IPS-18a (cell line): ENCODE results near the gene LIG1.

Source experiments
- H3K27ac ChIP-seq: one replicate; pipeline ENCODE4 v1.5.1; 2013; ENCODE audit warnings: low read length
- H3K27me3 ChIP-seq: one replicate; pipeline ENCODE4 v1.6.1; 2013; ENCODE audit warnings: mild to moderate bottlenecking, low read length; ENCODE audit not compliant: control insufficient read depth, insufficient read depth
- H3K36me3 ChIP-seq: one replicate; pipeline ENCODE4 v1.6.1; 2013; ENCODE audit warnings: low read depth, low read length; ENCODE audit not compliant: control insufficient read depth
- H3K4me1 ChIP-seq: one replicate; pipeline ENCODE4 v1.6.1; 2013; ENCODE audit warnings: low read depth, low read length; ENCODE audit not compliant: control insufficient read depth
- H3K4me3 ChIP-seq: one replicate; pipeline ENCODE4 v1.5.1; 2013; ENCODE audit warnings: low read length
- H3K9ac ChIP-seq: one replicate; pipeline ENCODE4 v1.6.1; 2013; ENCODE audit warnings: mild to moderate bottlenecking, low read length, moderate library complexity
- H3K9me3 ChIP-seq: one replicate; pipeline ENCODE4 v1.6.1; 2013; ENCODE audit warnings: low read depth, low read length; ENCODE audit not compliant: control insufficient read depth

The LIG1 gene

GRCh38 chr19:48117515-48118130, 52.5 kb downstream of the LIG1 start:
- H3K4me3 ChIP-seq, result no peak overlapping the region
- no peak overlapping the region for H3K27ac ChIP-seq
- H3K9ac ChIP-seq, result no peak overlapping the region
- no peaks in the 10 kb centered on the region for H3K4me1 ChIP-seq
- peaks cover 40% of the 10 kb centered on the region for H3K36me3 ChIP-seq
- no peaks in the 10 kb centered on the region for H3K27me3 ChIP-seq
- no peaks in the 10 kb centered on the region for H3K9me3 ChIP-seq

DNA sequence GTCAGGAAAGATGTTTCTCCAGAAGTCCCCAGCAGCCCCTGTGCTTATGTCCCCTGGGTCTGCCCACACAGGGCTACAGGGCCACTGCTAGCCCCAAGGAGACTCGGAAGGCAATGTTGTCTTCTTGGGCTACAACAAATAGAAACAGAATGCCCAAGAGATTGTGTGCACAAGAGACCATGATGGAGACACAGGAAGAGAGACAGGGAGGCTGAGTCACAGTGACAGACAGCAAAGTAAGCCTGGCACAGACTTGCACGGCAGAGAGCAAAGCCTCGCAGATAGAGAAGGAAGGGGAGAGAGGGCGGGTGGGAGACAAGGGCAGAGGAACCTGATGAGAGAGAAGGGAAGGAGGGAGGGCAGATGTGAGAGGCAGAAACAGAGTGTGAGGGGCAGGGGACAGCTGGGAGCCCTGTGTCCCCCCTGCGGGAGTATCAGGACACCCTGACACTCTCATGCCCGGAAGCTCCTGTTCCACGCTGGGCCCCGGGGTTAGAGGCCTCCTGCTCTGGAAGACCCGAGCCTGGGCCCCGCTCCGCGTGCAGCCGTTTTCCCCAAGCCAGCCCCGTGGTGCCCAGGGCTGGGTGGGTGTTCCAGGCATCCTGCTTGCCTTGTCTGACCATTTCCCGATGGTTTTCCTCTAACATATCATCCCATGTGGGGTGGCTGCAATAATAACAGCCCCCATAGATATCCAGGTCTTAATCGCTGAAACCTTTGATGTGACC, 56.8 kb downstream of the LIG1 start:
- Histone ChIP-seq H3K9me3 (no peaks in the 10 kb centered on the region), H3K4me3 (no peak overlapping the region), H3K9ac (no peak overlapping the region), H3K4me1 (peaks cover 7% of the 10 kb centered on the region), H3K36me3 (peaks cover 12% of the 10 kb centered on the region), H3K27ac (no peak overlapping the region), H3K27me3 (no peaks in the 10 kb centered on the region)

DNA sequence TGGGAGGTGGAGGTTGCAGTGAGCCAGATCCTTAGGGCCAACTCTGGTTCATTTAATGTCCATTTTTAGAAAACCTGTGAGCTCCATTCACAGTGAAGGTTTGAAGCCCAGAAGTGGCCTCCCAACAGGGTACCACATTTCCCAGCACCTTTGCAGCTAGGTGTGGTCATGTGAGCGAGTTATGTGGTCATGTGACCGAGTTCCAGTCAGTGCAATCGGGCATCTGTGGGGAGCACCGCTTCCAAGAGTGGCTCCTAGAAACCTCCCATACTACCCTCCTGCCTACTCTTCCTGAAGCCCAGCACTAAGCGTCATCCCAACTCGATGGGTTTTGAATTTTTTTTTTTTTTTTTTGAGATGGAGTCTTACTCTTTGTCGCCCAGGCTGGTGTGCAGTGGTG, 58.9 kb downstream of the LIG1 start:
- H3K27ac ChIP-seq, result no peak overlapping the region
- no peaks in the 10 kb centered on the region for H3K27me3 ChIP-seq
- H3K9me3 ChIP-seq, result no peaks in the 10 kb centered on the region
- H3K36me3 ChIP-seq, result peaks cover 12% of the 10 kb centered on the region
- peak overlapping the region; percentile 65 for H3K4me3 ChIP-seq
- peaks cover 7% of the 10 kb centered on the region for H3K4me1 ChIP-seq
- H3K9ac ChIP-seq, result no peak overlapping the region

- Histone ChIP-seq H3K9me3 (no peaks in the 10 kb centered on the region), H3K9ac (peak within 1 kb of the TSS; percentile 56), H3K4me3 (peak within 1 kb of the TSS; percentile 65), H3K27me3 (no peaks in the 10 kb centered on the region), H3K27ac (no peak within 1 kb of the TSS), H3K36me3 (peaks cover 8% of the 10 kb centered on the region), H3K4me1 (peaks cover 7% of the 10 kb centered on the region)
Observed at GRCh38 chr19:48110350-48110966, 59.7 kb downstream of the LIG1 start, which contains the start of gene PLA2G4C. PLA2G4C (minus strand) TSS chr19:48110817; CDS start chr19:48106529, 4,288 bp downstream.

DNA sequence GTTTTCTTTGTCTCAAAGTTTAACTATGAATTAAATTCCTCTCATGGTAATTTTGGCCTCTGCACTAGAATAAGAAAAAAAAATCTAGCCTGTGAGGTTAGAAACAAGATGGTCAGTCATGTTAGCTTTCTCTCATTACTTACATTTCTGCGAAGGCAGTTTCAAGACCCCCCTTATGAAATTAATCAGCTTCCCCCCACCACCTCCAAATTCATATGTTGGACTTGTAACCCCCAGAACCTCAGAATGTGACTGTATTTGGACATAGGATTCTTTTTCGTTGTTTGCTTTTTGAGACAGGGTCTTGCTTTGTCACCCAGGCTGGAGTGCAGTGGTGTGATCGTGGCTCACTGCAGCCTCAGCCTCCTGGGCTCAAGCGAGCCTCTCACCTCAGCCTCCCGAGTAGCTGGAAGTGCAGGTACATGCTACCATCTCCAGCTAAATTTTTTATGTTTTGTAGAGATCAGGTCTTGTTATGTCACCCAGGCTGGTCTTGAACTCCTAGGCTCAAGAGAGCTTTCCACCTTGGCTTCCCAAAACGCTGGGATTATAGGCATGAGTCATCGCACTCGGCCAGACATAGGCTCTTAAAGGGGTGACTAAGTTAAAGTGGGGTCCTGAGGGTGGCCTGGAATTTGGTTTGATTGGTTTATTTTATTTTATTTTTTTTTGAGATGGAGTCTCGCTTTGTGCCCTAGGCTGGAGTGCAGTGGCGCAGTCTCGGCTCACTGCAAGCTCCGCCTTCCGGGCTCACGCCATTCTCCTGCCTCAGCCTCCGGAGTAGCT, 61.0 kb downstream of the LIG1 start:
- Histone ChIP-seq H3K36me3 (peaks cover under 1% of the 10 kb centered on the region), H3K9me3 (no peaks in the 10 kb centered on the region), H3K4me3 (no peak overlapping the region), H3K9ac (no peak overlapping the region), H3K27me3 (no peaks in the 10 kb centered on the region), H3K27ac (no peak overlapping the region), H3K4me1 (peaks cover 7% of the 10 kb centered on the region)

DNA sequence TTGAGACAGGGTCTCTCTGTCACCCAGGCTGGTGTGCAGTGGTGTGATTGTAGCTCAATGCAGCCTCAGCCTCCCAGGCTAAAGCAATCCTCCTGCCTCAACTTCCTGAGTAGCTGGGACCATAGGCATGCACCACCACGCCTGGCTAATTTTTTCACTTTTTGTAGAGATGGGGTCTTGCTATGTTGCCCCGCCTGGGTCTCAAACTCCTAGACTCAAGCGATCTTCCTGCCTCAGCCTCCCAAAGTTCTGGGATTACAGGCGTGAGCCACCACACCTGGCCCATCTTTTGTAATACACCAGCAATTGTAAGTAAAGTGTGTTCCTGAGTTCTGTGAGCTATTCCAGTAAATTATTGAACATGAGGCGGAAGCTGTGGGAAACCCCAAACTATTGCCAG, 66.2 kb downstream of the LIG1 start:
- H3K9me3 ChIP-seq, result no peaks in the 10 kb centered on the region

DNA sequence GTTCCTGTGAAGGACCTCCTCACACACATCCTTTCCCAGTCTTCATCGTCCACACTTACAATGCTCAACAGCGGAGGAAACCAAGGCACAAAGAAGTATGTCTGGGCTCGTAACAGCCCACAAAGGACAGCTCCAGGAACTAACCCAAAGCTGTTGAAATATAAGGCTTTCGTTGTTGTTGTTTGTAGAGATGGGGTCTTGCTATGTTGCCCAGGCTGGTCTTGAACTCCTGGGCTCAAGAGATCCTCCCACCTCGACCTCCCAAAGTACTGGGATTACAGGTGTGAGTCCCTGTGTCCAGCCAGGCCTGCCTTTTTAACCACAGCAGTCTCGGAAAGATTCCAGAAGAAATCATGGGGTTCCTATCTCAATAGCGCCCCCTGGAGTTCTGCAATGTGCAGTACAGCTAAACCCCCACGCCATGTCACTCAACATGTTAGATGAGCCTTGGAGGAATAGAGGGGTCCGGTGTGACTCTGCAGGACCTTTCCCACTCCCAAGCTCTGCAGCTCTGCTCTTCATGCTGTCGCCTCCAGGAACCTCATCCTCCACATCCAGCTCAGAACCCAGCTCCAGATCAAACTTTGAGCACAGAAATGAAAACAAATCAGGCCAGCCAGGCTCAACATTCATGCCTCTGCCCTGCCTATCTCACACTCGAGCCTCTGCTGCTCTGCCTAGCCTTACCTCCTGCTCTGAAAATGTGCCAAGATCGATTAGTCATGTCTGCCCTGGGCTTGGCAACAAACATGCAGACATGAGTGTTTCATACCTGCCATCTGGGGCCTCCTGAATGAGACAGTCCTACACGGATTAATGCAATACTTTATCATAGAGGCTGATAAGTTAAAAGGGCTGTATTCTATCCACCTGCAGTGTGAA, 67.0 kb downstream of the LIG1 start:
- Histone ChIP-seq H3K27me3 (no peaks in the 10 kb centered on the region), H3K9ac (no peak overlapping the region), H3K36me3 (no peaks in the 10 kb centered on the region), H3K9me3 (no peaks in the 10 kb centered on the region), H3K4me1 (no peaks in the 10 kb centered on the region), H3K27ac (no peak overlapping the region), H3K4me3 (peak overlapping the region; percentile 34)

More for the DNA sequence above, 66.2 kb downstream of the LIG1 start:
- no peaks in the 10 kb centered on the region for H3K36me3 ChIP-seq
- no peaks in the 10 kb centered on the region for H3K4me1 ChIP-seq
- H3K4me3 ChIP-seq, result no peak overlapping the region
- H3K9ac ChIP-seq, result no peak overlapping the region
- no peaks in the 10 kb centered on the region for H3K27me3 ChIP-seq
- no peak overlapping the region for H3K27ac ChIP-seq

DNA sequence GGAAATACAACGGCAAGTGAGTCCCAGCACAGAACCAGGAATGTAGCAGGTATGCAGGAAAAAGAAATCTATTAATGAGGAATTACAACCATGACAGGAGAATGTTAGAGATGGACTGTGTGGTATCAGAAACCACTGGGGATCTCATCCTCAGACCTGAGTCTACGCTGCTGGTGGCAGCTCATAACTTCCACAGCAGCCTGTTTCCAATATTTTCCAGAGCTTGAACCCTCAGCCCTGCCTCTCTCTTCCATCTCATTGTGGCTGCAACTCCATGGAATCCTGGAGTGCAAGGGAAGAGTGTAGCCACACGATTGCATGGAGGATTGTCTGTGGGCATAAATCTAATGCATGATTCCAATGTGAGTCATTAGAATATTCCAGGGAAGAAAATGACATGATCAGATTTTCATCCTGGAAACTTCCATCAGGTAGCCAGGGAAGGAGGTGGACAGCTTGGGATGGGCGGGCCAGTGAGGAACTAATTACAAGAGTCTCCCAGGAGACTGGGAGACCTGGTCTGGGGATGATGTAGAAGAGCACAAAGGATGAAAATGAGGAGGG, 74.5 kb downstream of the LIG1 start:
- no peaks in the 10 kb centered on the region for H3K36me3 ChIP-seq
- H3K9ac ChIP-seq, result no peak overlapping the region
- H3K27me3 ChIP-seq, result no peaks in the 10 kb centered on the region
- H3K4me1 ChIP-seq, result no peaks in the 10 kb centered on the region
- H3K27ac ChIP-seq, result no peak overlapping the region
- no peak overlapping the region for H3K4me3 ChIP-seq
- H3K9me3 ChIP-seq, result peaks cover 7% of the 10 kb centered on the region

GRCh38 chr19:48094855-48095203, 75.3 kb downstream of the LIG1 start:
- H3K4me1 ChIP-seq, result no peaks in the 10 kb centered on the region
- H3K36me3 ChIP-seq, result no peaks in the 10 kb centered on the region
- no peak overlapping the region for H3K27ac ChIP-seq
- no peak overlapping the region for H3K9ac ChIP-seq
- no peaks in the 10 kb centered on the region for H3K27me3 ChIP-seq
- H3K4me3 ChIP-seq, result no peak overlapping the region
- peaks cover 8% of the 10 kb centered on the region for H3K9me3 ChIP-seq

DNA sequence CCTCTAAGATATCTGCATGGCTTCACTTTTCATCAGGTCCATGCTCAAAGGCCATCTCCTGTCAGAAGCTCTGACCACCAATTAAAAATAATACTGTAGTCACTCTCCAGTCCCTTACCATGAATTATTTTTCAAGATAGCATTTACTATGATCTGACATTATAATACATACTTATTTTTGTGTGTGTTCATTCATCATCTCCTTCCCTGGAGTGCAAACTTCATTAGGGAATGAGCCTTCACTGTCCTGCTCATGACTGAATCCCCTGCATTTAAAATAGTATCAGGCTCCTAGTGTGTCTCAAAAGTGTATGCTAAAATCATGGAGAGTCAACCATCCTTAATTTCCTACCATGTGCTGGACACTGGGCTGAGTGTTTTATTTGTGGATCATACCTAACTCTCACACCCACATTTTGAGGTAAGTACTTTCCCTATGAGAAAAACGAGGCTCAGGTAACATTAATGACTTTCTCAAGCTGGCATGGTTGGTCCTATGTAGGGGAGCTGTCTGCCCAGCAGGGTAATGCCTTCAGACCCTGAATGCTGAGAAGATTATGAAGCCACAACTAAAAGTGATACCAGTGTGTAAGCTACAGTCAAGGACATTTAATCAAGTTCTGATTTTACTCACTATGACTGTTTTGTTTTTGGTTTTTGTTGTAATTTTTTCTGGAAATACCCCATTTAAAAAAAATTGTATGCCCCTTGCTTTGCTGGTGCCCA, 75.9 kb downstream of the LIG1 start:
- Histone ChIP-seq H3K4me1 (no peaks in the 10 kb centered on the region), H3K9ac (no peak overlapping the region), H3K27ac (no peak overlapping the region), H3K9me3 (peaks cover 8% of the 10 kb centered on the region), H3K36me3 (no peaks in the 10 kb centered on the region), H3K27me3 (no peaks in the 10 kb centered on the region), H3K4me3 (no peak overlapping the region)
